ENCODE measurements around the gene CARMIL1. TPM values are rescaled to one million over a fixed set of nuclear protein-coding genes. Genes with fewer than 3 reads are reported as not detected.

The CARMIL1 gene
- polyA plus RNA-seq, 1 of the 3 experiments (the other 2 are of a cell fraction): 1.7 TPM

- TF ChIP-seq PBX3 (IDR thresholded peaks at IDR 0.05) (peak; percentile 69), SMC3 (IDR thresholded peaks at IDR 0.05; ENCODE audit: low read depth, low read length) (no peak), RCOR1 (IDR thresholded peaks at IDR 0.05; ENCODE audit: low read length) (0 out of 2 replicates have a peak, but pooled peaks have one; percentile 4), NFIC (IDR thresholded peaks at IDR 0.05; ENCODE audit: borderline replicate concordance) (peak; percentile 63)
These were observed 206.8 kb downstream of the CARMIL1 start (continued) for GRCh38 chr6:25485821-25486534.

- CTCF ChIA-PET: interaction anchor here (1.0 to 8.6 kb wide), 5 partner anchors 9 to 263 kb away, joined by 3 to 151 read pairs (median 7); partner anchors contain the start of gene CARMIL1
- Histone ChIP-seq H3K36me3 (replicated peaks in 1 of 2; ENCODE audit: control insufficient read depth in 1 of 2, insufficient read depth in 2 of 2, low read length in 1 of 2) (no peaks in the 10 kb centered on the region), H3K4me2 (no peak overlapping the region)
These were observed 207.4 kb downstream of the CARMIL1 start for GRCh38 chr6:25486550-25486949.

More at GRCh38 chr6:25486550-25486949, 207.4 kb downstream of the CARMIL1 start:
- H2AFZ ChIP-seq (ENCODE audit: low read depth): no peak overlapping the region
- POLR2A ChIA-PET: interaction anchor here (2.2 kb wide), 1 partner anchor 207 kb away, joined by 7 read pairs; the partner anchor contains the start of gene CARMIL1
- no peak overlapping the region for H3K4me3 ChIP-seq (ENCODE audit: low read depth in 2 of 2, low read length in 1 of 2)
- peak; percentile 33 for DNase-seq
- no peaks in the 10 kb centered on the region for H4K20me1 ChIP-seq (ENCODE audit: insufficient read depth)
- H3K4me1 ChIP-seq (ENCODE audit: control insufficient read depth in 1 of 2, insufficient read depth in 2 of 2, low read depth in 1 of 2, low read length in 1 of 2): peaks cover 0 to 11% of the 10 kb centered on the region in 2 experiments; a peak in 2 of 4 replicates
- whole genome bisulfite sequencing (ENCODE audit: low lambda C conversion rate): 33% methylated on average over 3 of the region's 3 CpGs
- peak overlapping the region in 1 of 2 experiments; percentile 45; a peak in 2 of 4 replicates for H3K27ac ChIP-seq (ENCODE audit: low read depth in 2 of 2, low read length in 1 of 2)
- no peaks in the 10 kb centered on the region for H3F3A ChIP-seq (replicated peaks; ENCODE audit: insufficient read depth)
- TF ChIP-seq CTCF (IDR thresholded peaks at IDR 0.05) (no peak), NFIC (IDR thresholded peaks at IDR 0.05; ENCODE audit: borderline replicate concordance) (no peak; the same call in 1 of the 2 replicates), EP300 (IDR thresholded peaks at IDR 0.05; ENCODE audit: borderline replicate concordance in 1 of 2, low read depth in 1 of 2, low read length in 1 of 2) (peak in 1 of 2 experiments; percentile 24; a peak in 1 of 4 replicates), TEAD4 (IDR thresholded peaks at IDR 0.05; ENCODE audit: borderline replicate concordance, insufficient read depth) (no peak), TCF12 (IDR thresholded peaks at IDR 0.05) (no peak), GATA2 (CRISPR knock-in tag; IDR thresholded peaks at IDR 0.05) (peak; percentile 56)
- H3K9me3 ChIP-seq: no peaks in the 10 kb centered on the region
- H3K27me3 ChIP-seq (ENCODE audit: insufficient read depth): no peaks in the 10 kb centered on the region
- H3K9ac ChIP-seq: no peak overlapping the region
- no peaks in the 10 kb centered on the region for H3K9me2 ChIP-seq
- no peaks in the 10 kb centered on the region for H3K79me2 ChIP-seq (ENCODE audit: insufficient read depth)
